SK-N-SH (cell line): ENCODE results near the gene MS4A14. TPM values are rescaled to one million over a fixed set of nuclear protein-coding genes. Genes with fewer than 3 reads are reported as not detected.

Source experiments
- CTCF ChIA-PET: fragments of 300-600, 350-600 bp; formaldehyde crosslinking; extraction: SDS; loops from one replicate; lab custom pipeline; 2021; lab: Yijun Ruan, JAX
- POLR2A ChIA-PET: fragments of 350-600 bp; sonication (Branson Sonifier 250); formaldehyde crosslinking; extraction: SDS; loops from one replicate; lab custom pipeline; 2020; ENCODE audit warnings: antibody characterized with exemption, inconsistent platforms; lab: Yijun Ruan, JAX
- DNase-seq: peaks from one replicate; pipeline ENCODE4 v3.0.0; 2012
- H2AFZ ChIP-seq: fragments of 200-600 bp; sonication (generic); 2 replicates; pipeline ENCODE4 v1.8.1; 2016; ENCODE audit warnings: antibody characterized with exemption, mild to moderate bottlenecking, low read depth
- H3F3A ChIP-seq: fragments of 200-600 bp; sonication (generic); replicated peaks from 2 replicates; pipeline ENCODE3; 2016; ENCODE audit warnings: antibody characterized with exemption, mild to moderate bottlenecking; ENCODE audit not compliant: insufficient read depth
- H3K27ac ChIP-seq, 2 experiments: fragments of 200-500 bp in 1 of 2; fragments of 200-600 bp in 1 of 2; sonication (Bioruptor generic) in 1 of 2; sonication (generic), shearing (Covaris generic) in 1 of 2; 2 replicates each; pipeline versions ENCODE4 v1.5.1 to v1.6.1; 2014 to 2016; ENCODE audit warnings: low read depth in 2 of 2, inconsistent platforms in 1 of 2, low read length in 1 of 2, mild to moderate bottlenecking in 1 of 2, mixed read lengths in 1 of 2
- H3K27me3 ChIP-seq: fragments of 200-600 bp; sonication (generic), shearing (Covaris generic); 2 replicates; pipeline ENCODE4 v1.6.1; 2016; ENCODE audit warnings: mixed run types; ENCODE audit not compliant: insufficient read depth
- H3K36me3 ChIP-seq, 2 experiments: fragments of 200-500 bp in 1 of 2; fragments of 200-600 bp in 1 of 2; sonication (Bioruptor generic) in 1 of 2; sonication (generic) in 1 of 2; replicated peaks in 1 of 2; 2 replicates each; pipeline versions ENCODE3 to v1.5.1; 2014 to 2016; ENCODE audit warnings: low read length in 1 of 2, mild to moderate bottlenecking in 1 of 2; ENCODE audit not compliant: insufficient read depth in 2 of 2, control insufficient read depth in 1 of 2
- H3K4me1 ChIP-seq, 2 experiments: fragments of 200-500 bp in 1 of 2; fragments of 200-600 bp in 1 of 2; sonication (Bioruptor generic) in 1 of 2; sonication (generic), shearing (Covaris generic) in 1 of 2; 2 replicates each; pipeline versions ENCODE4 v1.5.1 to v1.6.1; 2014 to 2016; ENCODE audit warnings: low read depth in 1 of 2, low read length in 1 of 2, mixed run types in 1 of 2; ENCODE audit not compliant: insufficient read depth in 2 of 2, control insufficient read depth in 1 of 2
- H3K4me2 ChIP-seq: fragments of 200-600 bp; sonication (generic), shearing (Covaris generic); 2 replicates; pipeline ENCODE4 v1.6.1; 2017; ENCODE audit warnings: mixed run types
- H3K4me3 ChIP-seq, 2 experiments: fragments of 200-500 bp in 1 of 2; fragments of 200-600 bp in 1 of 2; sonication (Bioruptor generic) in 1 of 2; sonication (generic), shearing (Covaris generic) in 1 of 2; 2 replicates each; pipeline versions ENCODE4 v1.5.1 to v1.8.1; 2014 to 2016; ENCODE audit warnings: low read depth in 2 of 2, inconsistent platforms in 1 of 2, low read length in 1 of 2, mild to moderate bottlenecking in 1 of 2, mixed read lengths in 1 of 2, moderate library complexity in 1 of 2
- H3K79me2 ChIP-seq: fragments of 200-600 bp; sonication (generic); 2 replicates; pipeline ENCODE4 v1.8.1; 2017; ENCODE audit warnings: mild to moderate bottlenecking; ENCODE audit not compliant: insufficient read depth
- H3K9ac ChIP-seq: fragments of 200-600 bp; sonication (generic); 2 replicates; pipeline ENCODE4 v1.6.1; 2017; ENCODE audit warnings: mixed run types
- H3K9me2 ChIP-seq: fragments of 200-600 bp; sonication (generic); 2 replicates; pipeline ENCODE4 v1.6.1; 2017; ENCODE audit warnings: mixed run types
- H3K9me3 ChIP-seq: fragments of 200-600 bp; sonication (generic); 2 replicates; pipeline ENCODE4 v1.6.1; 2017; ENCODE audit warnings: mixed run types, mild to moderate bottlenecking, moderate library complexity
- H4K20me1 ChIP-seq: fragments of 200-600 bp; sonication (generic); 2 replicates; pipeline ENCODE4 v1.6.1; 2017; ENCODE audit warnings: mild to moderate bottlenecking, mixed run types; ENCODE audit not compliant: insufficient read depth
- ELF1 ChIP-seq: IDR thresholded peaks from 2 replicates; pipeline ENCODE4 v1.4.0; 2012
- FOXJ3 ChIP-seq: sonication (generic); formaldehyde crosslinking; IDR thresholded peaks from 2 replicates; pipeline ENCODE4 v1.5.1; 2020; ENCODE audit warnings: mild to moderate bottlenecking, missing genetic modification reagents
- FOXM1 ChIP-seq: IDR thresholded peaks from 2 replicates; pipeline ENCODE4 v1.4.0; 2012; ENCODE audit warnings: low read depth, mild to moderate bottlenecking
- GABPA ChIP-seq: IDR thresholded peaks from 2 replicates; pipeline ENCODE4 v1.4.0; 2012; ENCODE audit warnings: low read depth, mild to moderate bottlenecking
- GATA2 ChIP-seq: sonication (generic); formaldehyde crosslinking; IDR thresholded peaks from 2 replicates; pipeline ENCODE4 v1.5.0; 2020; ENCODE audit warnings: mild to moderate bottlenecking, missing genetic modification reagents
- JUND ChIP-seq: IDR thresholded peaks from 2 replicates; pipeline ENCODE4 v1.4.0; 2012
- MEF2A ChIP-seq: IDR thresholded peaks from 2 replicates; pipeline ENCODE4 v1.4.0; 2012; ENCODE audit warnings: low read depth, borderline replicate concordance
- SIN3A ChIP-seq: IDR thresholded peaks from 2 replicates; pipeline ENCODE4 v1.6.1; 2012; ENCODE audit warnings: low read depth, mild to moderate bottlenecking, low read length, moderate library complexity, borderline replicate concordance
- TAF1 ChIP-seq: IDR thresholded peaks from 2 replicates; pipeline ENCODE4 v1.6.1; 2012; ENCODE audit warnings: low read depth, mild to moderate bottlenecking, low read length, moderate library complexity, borderline replicate concordance
- TEAD4 ChIP-seq: IDR thresholded peaks from 2 replicates; pipeline ENCODE4 v1.4.0; 2012; ENCODE audit warnings: mild to moderate bottlenecking, borderline replicate concordance; ENCODE audit not compliant: insufficient read depth
- WGBS: methylation state at CpG from one replicate; pipeline ENCODE4 v1.1.6; 2017; ENCODE audit warnings: low lambda C conversion rate; 5-methylcytosine and 5-hydroxymethylcytosine counted together
- polyA plus RNA-seq, 3 experiments: library from polyadenylated mRNA; depleted of rRNA; stranded (reverse); fragments of >200 nt; gene quantifications; 2 replicates each; pipeline ENCODE4 v1.2.3, GENCODE V29; 2012
- TF ChIP-seq, protein P1 (sequence below): IDR thresholded peaks from 2 replicates; pipeline ENCODE4 v1.4.0; 2012; ENCODE audit warnings: low read depth, borderline replicate concordance
- TF ChIP-seq, protein P2 (sequence below): IDR thresholded peaks from 2 replicates; pipeline ENCODE4 v1.4.0; 2012; ENCODE audit warnings: low read depth, borderline replicate concordance

MS4A14 gene
- polyA plus RNA-seq, 1 of the 3 experiments (the other 2 are of a cell fraction): not detected

DNA sequence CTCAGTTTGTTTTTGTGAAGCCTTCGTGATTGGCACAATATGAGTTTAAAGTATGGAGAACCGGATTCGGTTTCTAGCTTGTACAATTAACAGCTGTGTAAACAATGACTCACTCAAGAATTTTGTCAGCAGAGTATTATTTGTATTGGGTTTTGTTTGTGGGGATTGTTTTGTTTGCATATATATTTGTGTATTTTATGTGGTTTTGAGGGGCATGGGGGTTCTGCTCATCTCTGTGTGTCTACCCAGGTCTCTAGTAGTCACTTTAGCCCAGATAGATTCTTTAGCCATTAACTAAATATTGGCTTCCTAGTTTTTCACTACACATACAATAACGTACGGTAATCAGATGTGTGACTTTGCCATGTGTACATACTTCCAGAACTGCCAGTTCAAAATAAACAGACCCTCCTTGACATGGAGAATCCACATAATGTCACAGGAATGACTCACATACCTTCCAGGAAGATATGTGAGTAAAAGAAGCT, 25.4 kb upstream of the MS4A14 start:
- no peaks in the 10 kb centered on the region for H3K4me1 ChIP-seq
- TF ChIP-seq GATA2: no peak
- TF ChIP-seq, all 33 proteins: peak for 0
- Histone ChIP-seq H3F3A (no peaks in the 10 kb centered on the region), H2AFZ (no peak overlapping the region), H3K79me2 (no peaks in the 10 kb centered on the region), H3K36me3 (no peaks in the 10 kb centered on the region), H4K20me1 (no peaks in the 10 kb centered on the region), H3K27me3 (peaks cover 10% of the 10 kb centered on the region; the same call in 1 of the 2 replicates), H3K27ac (no peak overlapping the region), H3K4me2 (no peak overlapping the region), H3K9me3 (no peaks in the 10 kb centered on the region), H3K9me2 (no peaks in the 10 kb centered on the region), H3K9ac (no peak overlapping the region), H3K4me3 (no peak overlapping the region)
- no peak for DNase-seq
- POLR2A ChIA-PET: no interaction called here
- 0% methylated on average over 5 of the region's 5 CpGs for WGBS
- CTCF ChIA-PET: no interaction called here

DNA sequence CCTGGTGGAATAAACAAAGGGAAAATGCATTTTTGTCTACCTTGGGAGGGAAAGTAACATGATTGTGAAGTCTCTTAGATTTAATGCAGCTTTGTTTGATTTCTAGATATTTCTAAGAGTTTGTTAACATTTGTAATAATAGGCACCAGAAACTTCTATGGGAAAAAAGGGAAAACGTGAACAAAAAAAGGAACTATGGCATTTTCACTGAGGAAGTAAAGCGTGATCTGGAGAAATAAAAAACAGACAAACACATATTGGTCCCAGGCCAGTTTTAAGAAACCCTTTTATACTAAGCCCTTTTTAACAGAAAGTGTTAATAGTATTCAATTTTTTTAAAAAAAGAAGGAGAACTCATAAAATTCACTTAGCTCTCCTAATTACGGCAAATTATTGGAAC, 24.9 kb upstream of the MS4A14 start:
- no peak overlapping the region for H2AFZ ChIP-seq
- H3K9me3 ChIP-seq: no peaks in the 10 kb centered on the region
- no peak overlapping the region for H3K4me3 ChIP-seq
- WGBS: 6% methylated on average over 3 of the region's 3 CpGs
- TF ChIP-seq TAF1: no peak
- TF ChIP-seq GABPA: no peak
- TF ChIP-seq JUND: no peak
- TF ChIP-seq, protein P1, sequence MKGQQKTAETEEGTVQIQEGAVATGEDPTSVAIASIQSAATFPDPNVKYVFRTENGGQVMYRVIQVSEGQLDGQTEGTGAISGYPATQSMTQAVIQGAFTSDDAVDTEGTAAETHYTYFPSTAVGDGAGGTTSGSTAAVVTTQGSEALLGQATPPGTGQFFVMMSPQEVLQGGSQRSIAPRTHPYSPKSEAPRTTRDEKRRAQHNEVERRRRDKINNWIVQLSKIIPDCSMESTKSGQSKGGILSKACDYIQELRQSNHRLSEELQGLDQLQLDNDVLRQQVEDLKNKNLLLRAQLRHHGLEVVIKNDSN: no peak
- TF ChIP-seq GATA2: no peak
- TF ChIP-seq TEAD4: no peak
- TF ChIP-seq, protein P2, sequence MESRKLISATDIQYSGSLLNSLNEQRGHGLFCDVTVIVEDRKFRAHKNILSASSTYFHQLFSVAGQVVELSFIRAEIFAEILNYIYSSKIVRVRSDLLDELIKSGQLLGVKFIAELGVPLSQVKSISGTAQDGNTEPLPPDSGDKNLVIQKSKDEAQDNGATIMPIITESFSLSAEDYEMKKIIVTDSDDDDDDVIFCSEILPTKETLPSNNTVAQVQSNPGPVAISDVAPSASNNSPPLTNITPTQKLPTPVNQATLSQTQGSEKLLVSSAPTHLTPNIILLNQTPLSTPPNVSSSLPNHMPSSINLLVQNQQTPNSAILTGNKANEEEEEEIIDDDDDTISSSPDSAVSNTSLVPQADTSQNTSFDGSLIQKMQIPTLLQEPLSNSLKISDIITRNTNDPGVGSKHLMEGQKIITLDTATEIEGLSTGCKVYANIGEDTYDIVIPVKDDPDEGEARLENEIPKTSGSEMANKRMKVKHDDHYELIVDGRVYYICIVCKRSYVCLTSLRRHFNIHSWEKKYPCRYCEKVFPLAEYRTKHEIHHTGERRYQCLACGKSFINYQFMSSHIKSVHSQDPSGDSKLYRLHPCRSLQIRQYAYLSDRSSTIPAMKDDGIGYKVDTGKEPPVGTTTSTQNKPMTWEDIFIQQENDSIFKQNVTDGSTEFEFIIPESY: no peak
- TF ChIP-seq ELF1: no peak
- TF ChIP-seq FOXJ3 (CRISPR knock-in tag): no peak
- TF ChIP-seq SIN3A: no peak
- no peak for TF ChIP-seq FOXM1
- no peak for TF ChIP-seq MEF2A
- TF ChIP-seq, all 33 proteins: peak for 0
- peaks cover 10% of the 10 kb centered on the region; the same call in 1 of the 2 replicates for H3K27me3 ChIP-seq
- H3K36me3 ChIP-seq: no peaks in the 10 kb centered on the region
- no peaks in the 10 kb centered on the region for H3K79me2 ChIP-seq
- H3K4me1 ChIP-seq: no peaks in the 10 kb centered on the region
- H3K27ac ChIP-seq: no peak overlapping the region
- POLR2A ChIA-PET: no interaction called here
- H3K4me2 ChIP-seq: no peak overlapping the region
- no peaks in the 10 kb centered on the region for H3F3A ChIP-seq
- H3K9me2 ChIP-seq: no peaks in the 10 kb centered on the region
- no peaks in the 10 kb centered on the region for H4K20me1 ChIP-seq
- no peak overlapping the region for H3K9ac ChIP-seq
- CTCF ChIA-PET: interaction anchor here (3.1 kb wide), 1 partner anchor 8 kb away, joined by 18 read pairs; no protein-coding TSS in a partner anchor
- no peak for DNase-seq
